Activated CD4-positive, alpha-beta T cell treated with anti-CD3 and anti-CD28 coated beads, Interleukin-2, amount 50 U/mL, for 1 hour (primary cell): ENCODE data around the gene C3orf22.
A peak's percentile ranks its signal among the peaks of the same experiment; 100 is the strongest.

Source experiments
- DNase-seq: peaks from one replicate; pipeline ENCODE4 v3.0.0-alpha.2; 2020

Gene C3orf22

GRCh38 chr3:126527006-126527405 is 31.7 kb downstream of the C3orf22 start:
- no peak for DNase-seq

GRCh38 chr3:126526668-126527005 is 32.1 kb downstream of the C3orf22 start:
- DNase-seq, result no peak

DNA sequence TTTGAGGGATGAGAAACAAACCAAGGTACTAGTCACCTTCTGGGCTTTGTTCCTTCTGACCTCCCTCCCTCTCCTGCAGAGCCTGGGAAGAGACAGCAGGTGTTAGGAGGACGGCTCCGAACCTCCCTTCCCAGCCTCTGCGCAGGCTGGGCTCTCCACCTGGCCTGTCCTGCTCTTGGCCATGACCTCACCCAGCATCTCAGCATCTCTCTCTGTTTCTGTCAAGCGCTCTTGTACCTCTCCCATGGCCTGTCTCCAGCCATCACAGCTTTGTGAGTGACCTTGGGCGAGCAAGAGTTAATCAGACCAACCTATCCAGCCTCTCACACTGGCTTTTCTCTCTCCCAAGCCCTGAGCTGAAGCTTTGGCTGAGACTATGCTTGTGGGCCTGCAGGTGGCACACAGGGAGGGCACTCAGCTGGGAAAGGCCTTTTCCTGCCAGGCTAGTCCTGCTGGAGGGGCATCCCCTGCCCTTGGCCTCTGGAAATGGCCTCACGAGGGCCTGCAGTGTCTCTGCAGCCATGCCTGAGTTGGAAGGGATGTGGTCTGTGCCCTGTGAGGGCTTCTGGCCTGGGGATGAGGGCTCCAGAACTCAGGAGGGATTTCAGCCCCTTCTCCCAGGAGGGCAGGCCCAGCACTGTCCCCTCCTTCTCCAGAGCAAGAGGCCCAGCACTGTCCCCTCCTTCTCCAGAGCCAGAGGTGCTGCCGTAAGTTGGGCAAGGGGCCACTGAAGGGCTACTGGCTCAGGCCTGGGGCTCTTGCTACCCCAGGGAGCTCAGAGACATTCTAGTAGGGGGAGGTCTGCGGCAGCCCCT is 32.7 kb downstream of the C3orf22 start:
- DNase-seq, result no peak

DNA sequence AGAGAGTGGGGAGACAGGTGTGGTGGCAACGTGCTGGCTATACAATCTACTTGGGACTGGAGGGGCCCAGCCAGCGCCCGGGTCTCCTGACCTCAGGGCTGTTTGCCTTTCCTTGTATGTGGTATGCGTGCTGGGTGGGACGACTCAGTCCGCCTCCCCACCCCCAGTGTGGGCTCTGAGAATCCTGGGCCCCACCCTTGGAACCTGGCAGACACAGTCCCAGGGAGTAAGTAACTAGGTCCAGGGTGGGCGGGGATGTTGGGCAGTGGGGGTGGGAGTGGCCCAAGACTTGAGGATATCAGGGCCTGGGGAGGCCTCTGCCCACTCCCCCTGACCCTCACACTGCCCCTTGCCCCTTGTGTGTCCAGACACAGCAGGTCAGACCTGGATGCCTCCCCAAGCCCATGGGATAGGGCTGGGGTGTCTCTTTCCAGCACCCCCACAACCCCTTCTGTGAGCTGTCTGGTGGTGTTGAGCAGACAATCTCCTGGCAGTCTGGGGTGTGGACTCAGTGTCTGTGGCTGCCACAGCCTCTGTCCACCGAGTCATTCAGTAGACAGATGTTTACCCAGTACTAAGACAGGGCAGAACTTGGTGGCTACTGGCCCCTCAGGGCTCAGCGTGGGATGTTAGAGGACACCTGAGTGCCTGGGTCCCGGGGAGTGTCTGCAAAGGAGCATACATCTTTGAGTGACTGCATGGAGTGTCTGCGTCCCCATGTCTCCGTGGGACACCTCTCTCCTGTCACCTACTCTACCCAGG is 33.5 kb downstream of the C3orf22 start:
- DNase-seq, result no peak

GRCh38 chr3:126524429-126524988 is 34.2 kb downstream of the C3orf22 start:
- no peak for DNase-seq

- DNase-seq, result no peak
Measured at GRCh38 chr3:126523745-126524428, 34.8 kb downstream of the C3orf22 start, which contains the start of gene CHST13. CHST13 (plus strand) TSS chr3:126524155; CDS start chr3:126524333, 178 bp downstream.

DNA sequence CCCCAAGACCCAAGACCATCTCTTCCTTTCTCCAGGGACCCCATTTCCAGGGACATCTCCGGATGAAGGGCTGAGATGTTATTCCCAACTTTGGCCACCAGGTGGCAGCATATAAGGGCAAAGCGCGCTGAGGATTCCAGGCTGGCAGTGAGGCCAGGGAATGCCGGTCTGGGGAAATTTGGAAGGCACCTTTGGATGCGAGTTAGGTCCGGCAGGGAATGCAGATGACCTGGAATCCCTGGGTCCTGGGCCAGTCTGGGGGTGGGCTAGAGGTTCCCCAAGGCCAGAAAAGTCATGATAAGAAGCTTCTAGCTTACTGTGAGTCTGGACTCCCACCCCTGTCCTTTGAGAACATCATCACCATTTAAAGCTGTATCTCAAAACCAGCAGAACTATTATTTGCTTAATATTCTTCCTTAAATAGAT is 36.4 kb downstream of the C3orf22 start:
- DNase-seq, result peak; percentile 32

DNA sequence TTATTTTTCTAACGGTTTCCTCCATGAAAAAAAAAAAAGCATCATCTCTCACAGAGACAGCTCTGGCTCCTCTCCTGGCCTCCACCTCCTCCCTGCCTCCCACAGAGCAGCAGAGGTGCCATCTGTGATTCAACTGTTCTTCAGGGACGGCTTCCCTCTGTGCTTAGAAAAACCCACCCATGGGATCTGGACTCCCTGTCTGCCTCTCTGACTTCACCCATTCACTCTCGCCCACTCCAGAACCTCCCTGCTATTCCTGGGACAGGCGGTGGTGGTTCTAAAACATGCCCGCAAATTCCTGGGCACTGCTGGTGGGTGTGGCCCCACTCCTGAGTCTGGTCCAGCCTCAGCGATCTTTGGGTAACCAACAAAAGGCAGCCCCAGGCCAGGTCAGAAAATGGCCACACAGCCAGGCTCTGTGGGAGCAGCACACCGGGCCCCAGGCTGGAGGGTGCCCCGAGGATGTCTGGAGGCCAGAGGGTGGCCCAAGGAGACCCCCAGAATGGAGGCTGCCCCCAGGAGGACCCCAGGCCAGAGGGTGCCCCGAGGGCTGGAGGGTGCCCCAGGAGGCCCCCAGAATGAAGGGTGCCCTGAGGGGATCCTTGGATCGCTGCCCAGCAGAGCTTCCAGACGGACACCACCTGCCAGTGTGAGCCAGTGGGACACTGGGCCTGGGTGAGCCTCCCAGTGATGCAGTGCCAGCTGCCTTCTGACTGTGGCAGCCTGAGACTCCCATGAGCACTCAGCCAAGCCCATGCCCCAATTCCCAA is 37.4 kb downstream of the C3orf22 start:
- no peak for DNase-seq

DNA sequence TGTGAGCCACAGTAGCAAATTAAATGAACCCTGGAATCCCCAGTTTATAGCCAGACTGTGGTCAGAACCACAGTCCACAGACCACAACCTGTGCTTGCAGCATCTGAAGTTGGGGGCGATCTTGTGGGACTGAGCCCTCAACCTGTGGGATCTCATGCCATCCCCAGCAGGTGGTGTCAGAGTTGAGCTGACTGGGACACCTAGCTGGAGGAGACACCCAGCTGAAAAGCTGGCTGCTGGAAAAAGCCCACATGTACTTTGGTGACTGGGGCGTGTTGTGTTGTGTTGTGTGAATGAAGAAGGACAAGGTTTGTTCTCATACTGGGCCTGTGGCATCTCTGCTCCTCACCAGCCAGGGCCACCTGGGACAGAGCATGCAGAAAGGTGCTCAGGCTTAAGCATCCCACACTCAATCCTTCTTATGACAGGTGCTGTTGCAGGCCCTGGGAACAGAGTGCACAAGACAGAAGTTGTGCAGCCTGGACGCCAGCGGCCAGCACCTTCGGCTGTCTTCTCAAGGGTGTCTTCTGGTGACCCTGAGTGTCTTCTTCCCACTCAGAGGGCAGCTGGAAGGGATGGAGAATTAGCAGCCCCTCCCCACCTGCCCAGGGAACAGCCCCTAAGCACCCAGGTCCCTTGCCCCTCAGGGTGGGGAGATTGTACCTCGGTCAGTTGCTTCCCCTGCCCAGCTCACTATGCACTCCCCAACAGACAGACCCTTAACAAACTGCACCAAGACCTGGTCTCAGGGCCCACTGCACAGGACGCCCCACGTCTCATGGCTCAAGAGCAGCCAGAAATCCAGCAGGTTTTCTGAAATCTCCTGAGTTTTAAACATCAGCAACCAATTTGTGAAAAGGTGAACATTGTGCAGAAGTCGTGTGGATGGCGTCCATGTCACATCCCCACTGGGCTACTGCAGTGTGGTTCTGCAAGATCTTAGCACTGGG is 39.0 kb downstream of the C3orf22 start:
- DNase-seq, result no peak

DNA sequence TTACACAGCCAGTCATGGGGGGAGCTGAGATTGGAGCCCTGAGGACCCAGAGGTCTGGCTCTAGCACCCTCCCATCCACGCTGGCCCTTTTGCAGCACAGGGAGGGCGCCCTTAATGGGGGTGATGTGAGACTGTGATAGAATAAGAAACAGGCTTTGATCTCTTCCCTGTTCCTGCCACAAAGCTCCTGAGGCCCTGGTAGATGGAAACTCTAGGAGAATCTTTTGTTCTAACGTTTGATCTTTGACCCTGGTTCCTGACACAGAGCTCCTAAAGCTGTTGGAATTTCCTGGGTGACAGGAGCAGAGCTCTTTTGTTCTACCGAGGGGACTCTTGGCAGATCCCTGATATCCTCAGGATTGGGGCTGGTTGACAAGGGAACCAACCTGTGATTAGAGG is 40.0 kb downstream of the C3orf22 start:
- no peak for DNase-seq

DNA sequence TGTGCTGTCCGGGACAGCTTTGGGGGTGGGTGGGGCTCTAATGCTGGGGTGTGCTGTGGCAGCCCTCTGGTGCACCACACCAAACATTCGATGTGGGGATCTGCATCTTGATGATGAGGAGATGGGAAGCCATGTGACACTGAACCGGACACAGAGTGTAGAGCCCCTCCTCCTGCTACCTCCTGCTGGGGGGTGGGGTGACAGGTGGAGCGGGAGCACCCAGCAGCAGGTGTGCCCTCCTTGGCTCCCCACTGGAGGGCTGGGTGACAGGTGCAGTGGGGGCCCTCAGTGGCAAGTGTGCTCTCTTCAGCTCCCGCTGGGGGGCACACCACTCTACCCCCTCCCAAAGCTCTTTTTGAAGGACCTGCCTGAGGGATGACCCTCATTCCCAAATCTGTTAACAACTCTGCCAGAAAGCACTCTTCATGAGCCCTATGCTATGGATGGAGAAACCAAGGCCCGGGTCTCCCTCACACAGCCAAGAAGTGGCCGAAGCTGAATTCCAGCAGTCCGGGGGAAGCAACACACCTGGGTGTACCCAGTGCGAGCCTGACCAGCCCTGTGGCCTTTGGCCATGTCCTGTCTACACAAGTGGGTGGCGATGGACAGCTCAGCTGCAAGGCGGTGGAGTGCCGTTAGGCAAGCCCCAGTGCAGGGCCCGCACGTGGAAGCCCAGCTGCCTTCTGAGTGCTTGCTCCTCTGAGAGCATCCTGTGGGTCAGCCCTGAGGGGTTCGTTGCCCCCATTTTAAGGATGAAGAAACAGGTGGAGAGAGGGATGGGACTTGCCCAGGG is 40.5 kb downstream of the C3orf22 start:
- no peak for DNase-seq

DNA sequence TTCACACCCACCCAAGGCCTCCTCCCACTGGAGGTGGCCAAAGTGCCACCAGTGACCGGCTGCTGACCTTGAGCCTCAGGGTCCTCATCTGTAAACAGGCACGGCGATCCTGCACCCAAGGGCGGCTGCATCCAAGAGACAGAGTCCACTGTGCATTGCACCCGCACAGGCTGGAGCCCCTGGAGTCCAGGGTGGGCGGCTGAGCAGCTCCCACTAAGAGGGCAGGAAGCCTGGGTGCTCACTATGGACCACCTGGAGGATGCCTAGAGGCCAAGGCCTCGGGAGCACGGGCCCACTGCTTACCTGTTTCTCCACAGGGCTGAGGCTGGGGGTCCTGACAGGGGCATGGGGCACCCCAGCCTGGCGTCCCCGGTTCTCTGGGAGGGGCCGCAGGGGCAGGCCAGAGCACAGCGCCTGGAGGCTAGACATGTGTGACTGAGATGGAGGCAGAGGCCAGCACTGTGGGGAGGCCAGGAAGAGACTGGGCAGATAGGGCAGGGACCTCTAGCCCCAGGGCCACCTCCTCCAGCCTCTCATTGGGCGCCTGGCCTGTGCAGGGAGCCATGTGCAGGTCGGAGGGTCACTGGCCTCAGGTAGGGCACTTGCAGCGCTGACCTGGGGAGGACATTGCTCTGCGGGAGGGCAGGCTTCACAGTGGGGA is 41.3 kb downstream of the C3orf22 start, which contains the start of gene UROC1:
TSS of gene UROC1 (minus strand) at position 483 of the 661 bp plus-strand sequence. CDS start at position 429, 54 bp downstream.
- no peak for DNase-seq

- DNase-seq, result no peak
Measured at GRCh38 chr3:126516936-126517290, 41.8 kb downstream of the C3orf22 start.

DNA sequence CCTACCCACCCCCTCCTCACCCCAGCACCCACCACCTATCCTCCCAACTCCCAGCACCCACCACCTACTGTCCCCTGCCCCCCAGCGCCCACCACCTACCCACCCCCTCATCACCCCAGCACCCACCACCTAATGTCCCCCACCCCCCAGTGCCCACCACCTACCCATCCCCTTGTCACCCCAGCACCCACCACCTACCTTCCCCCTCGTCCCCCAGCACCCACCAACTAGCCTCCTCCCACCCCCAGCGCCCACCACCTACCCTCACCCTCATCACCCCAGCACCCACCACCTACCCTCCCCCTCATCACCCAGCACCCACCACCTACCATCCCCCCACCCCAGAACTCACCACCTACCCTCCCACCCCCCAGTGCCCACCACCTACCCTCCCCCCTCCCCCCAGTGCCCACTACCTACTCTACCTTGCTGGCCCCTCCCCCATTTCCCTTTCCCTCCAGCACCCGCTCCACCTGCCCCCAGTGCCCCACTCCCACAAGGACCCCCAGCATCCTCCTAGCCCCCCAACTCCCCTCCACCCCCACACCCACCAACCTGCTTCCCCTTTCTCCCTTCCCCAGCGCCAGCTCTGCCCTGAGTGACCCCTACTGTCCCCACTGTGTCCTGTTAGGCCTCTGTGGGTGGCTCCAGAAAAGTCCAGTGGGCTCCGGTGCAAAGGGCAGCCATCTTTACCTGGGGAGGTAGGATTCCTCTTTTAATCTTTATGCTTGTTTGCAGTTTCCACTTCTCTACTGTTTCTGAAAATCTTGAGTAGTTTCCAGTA is 42.4 kb downstream of the C3orf22 start:
- DNase-seq, result no peak

DNA sequence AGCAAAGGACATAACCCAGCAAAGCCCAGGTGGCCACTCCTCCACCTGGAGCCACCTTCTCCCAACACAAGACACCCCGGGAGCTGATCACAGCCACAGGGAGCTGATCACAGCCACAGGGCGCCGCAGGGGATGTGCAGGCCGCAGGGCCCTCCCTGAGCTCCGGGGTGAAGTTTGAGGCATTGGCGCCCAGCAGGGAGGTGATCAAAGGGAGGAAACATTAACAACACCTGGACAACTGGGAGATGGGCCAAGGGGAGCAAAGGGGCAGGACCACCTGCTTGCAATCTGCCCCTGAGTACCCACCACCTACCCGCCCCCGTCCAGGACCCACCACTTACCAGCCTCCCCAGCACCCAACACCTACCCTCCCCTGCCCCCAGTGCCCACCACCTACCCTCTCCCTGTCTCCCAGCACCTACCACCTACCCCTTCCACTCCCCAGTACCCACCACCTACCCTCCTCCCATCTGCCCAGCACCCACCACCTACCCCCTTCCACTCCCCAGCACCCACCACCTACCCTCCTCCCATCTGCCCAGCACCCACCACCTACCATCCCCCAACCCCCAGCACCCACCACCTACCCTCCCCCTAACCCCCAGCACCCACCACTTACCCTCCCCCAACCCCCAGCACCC is 43.5 kb downstream of the C3orf22 start:
- no peak for DNase-seq

DNA sequence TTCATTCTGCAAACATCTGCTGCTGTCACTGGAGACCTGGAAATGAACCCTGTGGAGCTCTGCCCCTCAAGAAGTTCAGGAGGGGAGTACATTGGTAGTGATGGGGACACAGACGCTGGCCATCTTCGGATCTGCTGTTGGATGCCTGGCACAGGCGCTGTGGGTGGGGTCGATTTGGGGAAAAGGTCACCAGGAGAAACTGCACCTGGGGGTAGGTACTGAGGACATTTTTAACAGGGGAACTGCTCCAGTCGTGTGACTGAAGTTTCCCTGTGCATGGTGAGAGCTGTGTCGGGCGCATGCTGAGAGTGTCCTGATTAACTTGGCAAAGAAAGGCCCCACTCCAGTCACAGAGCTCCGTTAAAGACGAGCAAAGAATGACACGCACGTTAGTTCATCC is 44.6 kb downstream of the C3orf22 start:
- DNase-seq, result no peak

GRCh38 chr3:126512916-126513650 is 45.6 kb downstream of the C3orf22 start:
- DNase-seq, result no peak

- no peak for DNase-seq
Measured at GRCh38 chr3:126512026-126512425, 46.7 kb downstream of the C3orf22 start.
